NCI-H460 (cell line): Measurements from ENCODE around the gene ETV1. TPM values are rescaled to one million over a fixed set of nuclear protein-coding genes. Genes with fewer than 3 reads are reported as not detected.

Experiments used
- DNase-seq: peaks from one replicate; pipeline ENCODE4 v3.0.0-alpha.2; 2016; ENCODE audit warnings: low read depth; ENCODE audit errors: extremely low read depth
- total RNA-seq: library from RNA; depleted of rRNA; stranded (reverse); fragments of >200 nt; shearing (Covaris generic); gene quantifications from 2 replicates; pipeline ENCODE4 v1.2.3, GENCODE V29; 2014

Gene ETV1
- total RNA-seq, 1 experiment from 2014 or later, result 81.6 TPM

- no peak for DNase-seq
Measured at GRCh38 chr7:13988065-13988464, 1.4 kb downstream of the ETV1 start.

- no peak for DNase-seq
Measured at GRCh38 chr7:13987395-13987794, 2.1 kb downstream of the ETV1 start.

GRCh38 chr7:13986208-13986607 lies 3.3 kb downstream of the ETV1 start:
- no peak for DNase-seq

GRCh38 chr7:13984831-13985685 lies 4.4 kb downstream of the ETV1 start:
- no peak for DNase-seq

- DNase-seq, result no peak
Measured at GRCh38 chr7:13984061-13984460, 5.4 kb downstream of the ETV1 start.

GRCh38 chr7:13982940-13983677 lies 6.4 kb downstream of the ETV1 start:
- DNase-seq, result no peak

- DNase-seq, result peak; percentile 82
Measured at GRCh38 chr7:13981070-13981469, 8.4 kb downstream of the ETV1 start.

GRCh38 chr7:13980474-13980873 lies 9.0 kb downstream of the ETV1 start:
- DNase-seq, result no peak

GRCh38 chr7:13979671-13980435 lies 9.6 kb downstream of the ETV1 start:
- peak; percentile 49 for DNase-seq

- DNase-seq, result no peak
Measured at GRCh38 chr7:13976594-13976993, 12.9 kb downstream of the ETV1 start.

- no peak for DNase-seq
Measured at GRCh38 chr7:13965077-13965476, 24.4 kb downstream of the ETV1 start.

GRCh38 chr7:13963925-13964324 lies 25.5 kb downstream of the ETV1 start:
- no peak for DNase-seq

GRCh38 chr7:13955494-13955893 lies 34.0 kb downstream of the ETV1 start:
- no peak for DNase-seq

GRCh38 chr7:13953368-13953767 lies 36.1 kb downstream of the ETV1 start:
- DNase-seq, result no peak

GRCh38 chr7:13952921-13953320 lies 36.5 kb downstream of the ETV1 start:
- DNase-seq, result no peak

GRCh38 chr7:13949939-13950338 lies 39.5 kb downstream of the ETV1 start:
- DNase-seq, result no peak

GRCh38 chr7:13949445-13949844 lies 40.0 kb downstream of the ETV1 start:
- DNase-seq, result no peak

- no peak for DNase-seq
Measured at GRCh38 chr7:13948019-13948801, 41.3 kb downstream of the ETV1 start.

- no peak for DNase-seq
Measured at GRCh38 chr7:13947535-13947934, 41.9 kb downstream of the ETV1 start.

GRCh38 chr7:13946181-13946580 lies 43.3 kb downstream of the ETV1 start:
- no peak for DNase-seq
